GM12864 (cell line): Measurements from ENCODE around the gene JSRP1.
A peak's percentile ranks its signal among the peaks of the same experiment; 100 is the strongest.

ENCODE experiments used
- DNase-seq: peaks from one replicate; pipeline ENCODE4 v3.0.0-alpha.2; 2011; ENCODE audit warnings: low read depth
- H3K4me3 ChIP-seq: 2 replicates; pipeline ENCODE4 v1.5.1; 2011; ENCODE audit warnings: mild to moderate bottlenecking, low read depth, low read length, control low read depth
- CTCF ChIP-seq: IDR thresholded peaks from 2 replicates; pipeline ENCODE4 v1.5.1; 2011; ENCODE audit warnings: low read depth, mild to moderate bottlenecking, moderate library complexity, low read length, control low read depth, inconsistent platforms; ENCODE audit errors: missing control alignments

Gene JSRP1

GRCh38 chr19:2237869-2238153, 18.4 kb downstream of the JSRP1 start:
- no peak for DNase-seq
- no peak for TF ChIP-seq CTCF
- peak overlapping the region; percentile 85 for H3K4me3 ChIP-seq

DNA sequence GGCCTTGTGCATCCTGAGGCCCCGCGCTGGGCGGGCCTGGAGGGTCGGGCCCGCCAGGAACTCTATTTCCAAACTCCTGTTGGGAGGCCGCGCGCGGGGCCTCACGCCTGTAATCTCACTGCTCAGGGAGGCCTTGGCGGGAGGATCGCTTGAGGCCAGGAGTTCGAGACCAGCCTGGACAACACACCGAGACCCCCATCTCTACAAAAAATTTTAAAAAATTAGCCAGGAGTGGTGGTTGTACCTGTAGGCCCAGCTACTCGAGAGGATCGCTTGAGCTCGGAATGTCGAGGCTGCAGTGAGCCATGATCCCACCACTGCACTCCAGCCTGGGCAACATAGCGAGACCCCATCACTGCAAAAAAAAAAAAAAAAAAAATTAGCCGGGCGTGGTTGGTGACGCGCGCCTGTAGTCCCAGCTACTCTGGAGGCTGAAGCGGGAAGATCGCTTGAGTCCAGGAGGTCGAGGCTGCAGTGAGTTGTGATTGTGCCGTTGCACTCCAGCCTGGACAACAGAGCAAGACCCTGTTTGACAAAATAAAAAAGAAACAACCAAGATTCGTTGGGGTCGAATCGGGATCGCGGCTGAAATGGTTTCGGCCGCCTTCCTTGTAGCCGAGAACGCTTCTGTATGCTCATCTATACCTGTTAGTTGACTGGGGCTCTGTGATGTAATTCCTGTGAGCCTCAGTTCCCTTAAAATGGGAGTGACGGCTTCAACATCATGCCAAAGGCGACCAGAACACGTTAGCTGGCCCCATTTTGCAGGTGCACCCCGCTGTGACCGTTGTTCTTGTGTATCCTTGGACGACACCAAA, 19.0 kb downstream of the JSRP1 start:
- no peak for DNase-seq
- no peak for TF ChIP-seq CTCF

DNA sequence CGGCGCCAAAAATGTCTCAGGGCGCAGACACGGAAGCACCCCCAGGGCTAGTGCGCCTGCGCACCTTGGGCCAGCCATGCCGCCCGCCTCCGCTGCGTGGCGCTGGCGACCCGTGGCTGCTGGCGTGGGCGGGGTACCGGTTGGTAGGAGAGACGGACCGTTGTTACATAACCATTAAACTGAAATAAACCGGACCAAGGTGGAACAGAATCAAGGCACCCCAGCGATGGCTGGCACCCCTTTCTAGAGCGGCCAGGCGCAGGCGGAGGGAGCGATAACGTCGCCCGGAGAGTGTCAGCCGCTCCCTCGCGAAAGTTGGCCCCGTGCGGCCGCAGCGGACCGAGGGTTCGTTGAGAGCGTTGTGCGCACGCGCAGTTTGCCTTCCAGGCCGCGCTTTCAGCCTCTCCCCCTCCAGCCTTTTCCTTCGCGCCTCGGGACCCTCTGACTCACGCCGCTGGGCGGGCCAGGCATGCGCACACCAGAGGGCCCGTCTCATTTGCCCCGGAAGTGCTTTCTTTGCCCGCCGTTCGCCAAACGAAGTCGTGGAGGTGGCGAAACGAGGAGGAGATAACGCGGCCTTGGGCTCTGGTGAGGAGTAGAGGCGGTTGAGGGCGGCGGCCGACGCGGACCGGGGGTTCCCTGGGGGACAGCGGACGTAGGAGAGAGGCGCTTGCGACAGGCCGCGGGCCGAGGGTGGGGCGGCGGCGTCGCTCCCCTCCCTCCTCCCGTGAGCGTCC, 19.7 kb downstream of the JSRP1 start, which contains the start of the genes PLEKHJ1 and SF3A2:
Gene PLEKHJ1 (minus strand): TSS at position 16 of the 737 bp plus-strand sequence. CDS start 81 bp downstream, outside the sequence.
Gene SF3A2 (plus strand): TSS at position 511 of the 737 bp plus-strand sequence. CDS start 6,595 bp downstream, outside the sequence.
- peak; percentile 91 for DNase-seq
- TF ChIP-seq CTCF, result peak; percentile 97
- H3K4me3 ChIP-seq, result peak within 1 kb of the TSS; percentile 85

More for the DNA sequence above, 19.0 kb downstream of the JSRP1 start:
- peak overlapping the region; percentile 85 for H3K4me3 ChIP-seq

- peak overlapping the region; percentile 85 for H3K4me3 ChIP-seq
- DNase-seq, result no peak
- TF ChIP-seq CTCF, result no peak
These were observed 20.2 kb downstream of the JSRP1 start for GRCh38 chr19:2236064-2236313.

DNA sequence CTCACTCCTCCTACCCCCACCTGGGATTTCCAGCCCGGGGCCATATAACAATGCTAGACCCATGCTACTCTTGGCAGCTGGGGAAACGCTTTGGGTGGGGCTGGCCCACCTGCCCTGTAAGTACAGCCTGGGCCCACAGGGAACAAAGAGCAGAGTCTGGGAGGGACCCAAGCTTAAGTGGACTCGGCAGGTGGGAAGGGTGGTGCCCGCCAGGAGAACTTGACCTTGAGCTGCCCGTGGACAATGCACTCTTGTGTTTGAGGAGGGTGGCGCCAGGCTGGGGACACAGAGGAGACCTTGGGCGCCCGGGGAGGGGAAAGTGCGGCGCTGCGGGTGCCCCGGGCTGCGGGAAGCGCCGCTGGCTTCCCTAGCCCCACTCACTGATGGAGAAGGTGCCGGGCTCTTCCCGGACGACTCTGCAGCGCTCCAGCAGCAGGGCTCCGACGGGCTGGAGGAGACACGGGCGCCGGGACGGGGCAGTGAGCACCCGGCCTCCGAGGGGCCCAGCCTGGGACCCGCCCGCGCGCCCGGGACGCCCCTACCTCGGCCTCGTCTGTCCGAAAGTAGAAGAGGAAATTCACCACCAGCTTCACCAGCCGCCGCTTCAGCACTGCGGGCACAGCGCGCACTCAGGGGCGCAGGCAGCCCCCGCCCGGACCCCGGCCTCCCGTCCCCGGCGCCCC, 20.7 kb downstream of the JSRP1 start:
- DNase-seq, result no peak
- peak overlapping the region; percentile 85 for H3K4me3 ChIP-seq
- no peak for TF ChIP-seq CTCF

- peak overlapping the region; percentile 85 for H3K4me3 ChIP-seq
- no peak for DNase-seq
- no peak for TF ChIP-seq CTCF
These were observed 21.2 kb downstream of the JSRP1 start for GRCh38 chr19:2234996-2235380.
